Natural killer cell (primary cell): ENCODE measurements around the gene SPDYE17. TPM values are rescaled to one million over a fixed set of nuclear protein-coding genes. Genes with fewer than 3 reads are reported as not detected.
"Not testable (repeated sequence)": the region's sequence is repeated elsewhere in the genome, so short reads cannot be mapped to it uniquely, and the experiment has no call there.

ENCODE experiments used
- ATAC-seq, 3 donors: fragments of 150-1000 bp in 2 of 3; fragments of 200-7000 bp in 1 of 3; cut with Tn5 transposase; 1 replicate in 1 of 3; 2 replicates in 2 of 3; pipeline ENCODE4 v1.10.0; 2021; ENCODE audit warnings: mild to moderate bottlenecking in 2 of 3, moderate library complexity in 2 of 3
- DNase-seq, 2 donors: peaks; one replicate each; pipeline versions ENCODE4 v3.0.0 to v3.0.0-alpha.2; 2013 to 2021; ENCODE audit warnings: mixed read lengths in 1 of 2
- H3K27ac ChIP-seq: one replicate; pipeline ENCODE4 v1.5.1; 2013; ENCODE audit warnings: mild to moderate bottlenecking, low read length
- H3K27me3 ChIP-seq: one replicate; pipeline ENCODE4 v1.6.1; 2013; ENCODE audit warnings: low read length; ENCODE audit not compliant: control insufficient read depth, insufficient read depth
- H3K36me3 ChIP-seq: one replicate; pipeline ENCODE4 v1.6.1; 2013; ENCODE audit warnings: low read length; ENCODE audit not compliant: control insufficient read depth, insufficient read depth
- H3K4me1 ChIP-seq: one replicate; pipeline ENCODE4 v1.6.1; 2013; ENCODE audit warnings: low read length; ENCODE audit not compliant: control insufficient read depth, insufficient read depth
- H3K4me3 ChIP-seq: one replicate; pipeline ENCODE4 v1.5.1; 2013; ENCODE audit warnings: low read length
- H3K9me3 ChIP-seq: one replicate; pipeline ENCODE4 v1.6.1; 2013; ENCODE audit warnings: low read length; ENCODE audit not compliant: control insufficient read depth, insufficient read depth
- H3K27ac Mint-ChIP-seq, 2 donors: one replicate each; pipeline ENCODE4 v1.8.0; 2022; ENCODE audit warnings: mild to moderate bottlenecking in 2 of 2, mixed read lengths in 2 of 2, moderate library complexity in 1 of 2
- H3K27me3 Mint-ChIP-seq, 2 donors: one replicate each; pipeline ENCODE4 v1.8.0; 2022; ENCODE audit warnings: low read depth in 2 of 2, mixed read lengths in 2 of 2
- H3K36me3 Mint-ChIP-seq: one replicate; pipeline ENCODE4 v1.8.0; 2022; ENCODE audit warnings: mixed read lengths
- H3K4me1 Mint-ChIP-seq, 2 donors: one replicate each; pipeline ENCODE4 v1.8.0; 2022; ENCODE audit warnings: mixed read lengths in 2 of 2
- H3K4me3 Mint-ChIP-seq: one replicate; pipeline ENCODE4 v1.8.0; 2022; ENCODE audit warnings: mild to moderate bottlenecking, moderate library complexity, mixed read lengths
- H3K9me3 Mint-ChIP-seq, 2 donors: one replicate each; pipeline ENCODE4 v1.8.0; 2022; ENCODE audit warnings: mixed read lengths in 2 of 2
- WGBS: methylation state at CpG from one replicate; pipeline ENCODE4 v1.1.7; 2013; ENCODE audit warnings: missing lambda C conversion rate; ENCODE audit not compliant: insufficient coverage; 5-methylcytosine and 5-hydroxymethylcytosine counted together
- intact Hi-C: fragments of 100-400 bp; cut with micrococcal nuclease; formaldehyde crosslinking; loops from one replicate; pipeline ENCODE4 v1.14.2; 2022
- total RNA-seq, 4 donors: library from RNA; stranded (reverse); fragments of 120-200 nt in 1 of 4; gene quantifications; one replicate each; pipeline versions ENCODE4 v1.2.3 to v1.2.4, GENCODE V29; 2013 to 2022

SPDYE17 gene
- total RNA-seq, 3 donors from 2014 or later (not counting 1 experiment from before 2014, with no cell fraction given): not detected

- H3K27me3 Mint-ChIP-seq, H3K36me3 ChIP-seq, H3K27ac Mint-ChIP-seq, H3K9me3 Mint-ChIP-seq, intact Hi-C loops, H3K27me3 ChIP-seq, H3K4me3 Mint-ChIP-seq, H3K4me1 ChIP-seq, H3K4me1 Mint-ChIP-seq, ATAC-seq, H3K4me3 ChIP-seq, H3K36me3 Mint-ChIP-seq, DNase-seq, H3K9me3 ChIP-seq, H3K27ac ChIP-seq: not testable (repeated sequence)
- WGBS: 91% methylated on average over 7 of the region's 18 CpGs
Observed at GRCh38 chr7:77004151-77004550, 28.0 kb downstream of the SPDYE17 start.

- over 99% methylated on average over 8 of the region's 10 CpGs for WGBS
- intact Hi-C loops, H3K4me1 Mint-ChIP-seq, H3K4me3 ChIP-seq, H3K27ac Mint-ChIP-seq, H3K36me3 ChIP-seq, H3K27ac ChIP-seq, H3K9me3 Mint-ChIP-seq, H3K36me3 Mint-ChIP-seq, H3K4me3 Mint-ChIP-seq, H3K4me1 ChIP-seq, H3K27me3 ChIP-seq, DNase-seq, H3K9me3 ChIP-seq, H3K27me3 Mint-ChIP-seq, ATAC-seq: not testable (repeated sequence)
Observed at GRCh38 chr7:77003241-77003640, 28.9 kb downstream of the SPDYE17 start.

- H3K4me3 Mint-ChIP-seq, H3K27me3 ChIP-seq, H3K9me3 ChIP-seq, H3K27ac ChIP-seq, H3K4me1 ChIP-seq, H3K9me3 Mint-ChIP-seq, intact Hi-C loops, H3K27me3 Mint-ChIP-seq, H3K27ac Mint-ChIP-seq, H3K4me3 ChIP-seq, H3K36me3 Mint-ChIP-seq, ATAC-seq, DNase-seq, H3K4me1 Mint-ChIP-seq, H3K36me3 ChIP-seq: not testable (repeated sequence)
- 96% methylated on average over 19 of the region's 21 CpGs for WGBS
Observed at GRCh38 chr7:77002678-77003233, 29.4 kb downstream of the SPDYE17 start.

- H3K36me3 Mint-ChIP-seq, H3K4me3 Mint-ChIP-seq, H3K9me3 ChIP-seq, H3K4me3 ChIP-seq, intact Hi-C loops, H3K27me3 Mint-ChIP-seq, H3K27me3 ChIP-seq, ATAC-seq, DNase-seq, H3K27ac ChIP-seq, H3K4me1 ChIP-seq, H3K27ac Mint-ChIP-seq, H3K4me1 Mint-ChIP-seq, H3K9me3 Mint-ChIP-seq, H3K36me3 ChIP-seq: not testable (repeated sequence)
- WGBS: 85% methylated on average over 15 of the region's 15 CpGs
Observed at GRCh38 chr7:77002104-77002503, 30.1 kb downstream of the SPDYE17 start.

GRCh38 chr7:76999474-77000107 lies 32.6 kb downstream of the SPDYE17 start:
- not testable (repeated sequence) for H3K27me3 ChIP-seq, H3K36me3 ChIP-seq, H3K27me3 Mint-ChIP-seq, H3K9me3 ChIP-seq, H3K4me3 ChIP-seq, H3K4me1 Mint-ChIP-seq, H3K27ac ChIP-seq, H3K9me3 Mint-ChIP-seq, H3K27ac Mint-ChIP-seq, H3K4me3 Mint-ChIP-seq, H3K36me3 Mint-ChIP-seq, DNase-seq, ATAC-seq
- intact Hi-C loops: loop anchor here (10.0 kb wide), 1 partner anchor 495 kb away; no protein-coding TSS in a partner anchor
- peaks cover 10% of the 10 kb centered on the region for H3K4me1 ChIP-seq
- WGBS: 96% methylated on average over 10 of the region's 37 CpGs

GRCh38 chr7:76998764-76999450 lies 33.3 kb downstream of the SPDYE17 start:
- H3K4me1 Mint-ChIP-seq, H3K27me3 Mint-ChIP-seq, H3K27ac ChIP-seq, H3K9me3 Mint-ChIP-seq, H3K36me3 Mint-ChIP-seq, H3K27me3 ChIP-seq, H3K4me3 Mint-ChIP-seq, H3K4me3 ChIP-seq, H3K9me3 ChIP-seq, H3K36me3 ChIP-seq: not testable (repeated sequence)
- H3K4me1 ChIP-seq: peaks cover 10% of the 10 kb centered on the region
- DNase-seq (peak in 1 of 2 donors; percentile 39), ATAC-seq (peak; percentile 24 to 46 (median 28))
- H3K27ac Mint-ChIP-seq: peak overlapping the region in 1 of 2 donors; percentile 63
- WGBS: 100% methylated on average over 4 of the region's 11 CpGs
- intact Hi-C loops: loop anchor here (10.0 kb wide), 1 partner anchor 494 kb away; no protein-coding TSS in a partner anchor
